ENCODE results near the gene SH2D3A. TPM values are rescaled to one million over a fixed set of nuclear protein-coding genes. Genes with fewer than 3 reads are reported as not detected.

Gene SH2D3A
- total and polyA plus RNA-seq, 2 of the 4 experiments (the other 2 are of a cell fraction): under 0.01 to 0.09 TPM

- TF ChIP-seq RFX5 (IDR thresholded peaks at IDR 0.05; ENCODE audit: low read depth, low read length): no peak
These were observed 23.2 kb upstream of the SH2D3A start (continued) for GRCh38 chr19:6790194-6791128.

- POLR2A ChIA-PET (ENCODE audit: unreplicated experiment): no interaction called here
- TF ChIP-seq RAD21 (IDR thresholded peaks at IDR 0.05; ENCODE audit: low read length): no peak
- TF ChIP-seq MXI1 (IDR thresholded peaks at IDR 0.05; ENCODE audit: borderline replicate concordance, low read depth, low read length): no peak
- TF ChIP-seq RFX5 (IDR thresholded peaks at IDR 0.05; ENCODE audit: low read depth, low read length): no peak
- no peak for TF ChIP-seq CTCF (conservative IDR thresholded peaks at IDR 0.05; ENCODE audit: low read depth, low read length)
- TF ChIP-seq FOS (IDR thresholded peaks at IDR 0.05; ENCODE audit: low read depth, low read length): no peak
- no peak for TF ChIP-seq BHLHE40 (IDR thresholded peaks at IDR 0.05; ENCODE audit: low read depth, low read length)
- TF ChIP-seq CEBPB (IDR thresholded peaks at IDR 0.05; ENCODE audit: low read depth, low read length): no peak
- no peak for TF ChIP-seq RCOR1 (IDR thresholded peaks at IDR 0.05; ENCODE audit: insufficient replicate concordance, low read length)
- TF ChIP-seq SMC3 (IDR thresholded peaks at IDR 0.05; ENCODE audit: low read depth, low read length): no peak
- no peak for TF ChIP-seq MAFK (IDR thresholded peaks at IDR 0.05; ENCODE audit: low read depth, low read length)
- no peak for TF ChIP-seq MAZ (IDR thresholded peaks at IDR 0.05; ENCODE audit: borderline replicate concordance, low read depth, low read length)
- TF ChIP-seq, protein P1, sequence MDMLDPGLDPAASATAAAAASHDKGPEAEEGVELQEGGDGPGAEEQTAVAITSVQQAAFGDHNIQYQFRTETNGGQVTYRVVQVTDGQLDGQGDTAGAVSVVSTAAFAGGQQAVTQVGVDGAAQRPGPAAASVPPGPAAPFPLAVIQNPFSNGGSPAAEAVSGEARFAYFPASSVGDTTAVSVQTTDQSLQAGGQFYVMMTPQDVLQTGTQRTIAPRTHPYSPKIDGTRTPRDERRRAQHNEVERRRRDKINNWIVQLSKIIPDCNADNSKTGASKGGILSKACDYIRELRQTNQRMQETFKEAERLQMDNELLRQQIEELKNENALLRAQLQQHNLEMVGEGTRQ (IDR thresholded peaks at IDR 0.05; ENCODE audit: low read depth, low read length): no peak
- TF ChIP-seq POLR2A (IDR thresholded peaks at IDR 0.05; ENCODE audit: low read depth, low read length): no peak
These were observed 21.7 kb upstream of the SH2D3A start for GRCh38 chr19:6788896-6789295.

More at GRCh38 chr19:6788896-6789295, 21.7 kb upstream of the SH2D3A start:
- Histone ChIP-seq H2BK15ac (ENCODE audit: low read depth, low read length) (no peak overlapping the region), H2BK20ac (ENCODE audit: low read depth, low read length) (no peak overlapping the region), H2BK5ac (ENCODE audit: low read depth, low read length, poor library complexity, severe bottlenecking) (no peak overlapping the region), H2AFZ (replicated peaks; ENCODE audit: low read length, poor library complexity) (no peak overlapping the region), H3K4me3 (ENCODE audit: insufficient read depth, low read depth, low read length) (no peak overlapping the region), H4K20me1 (ENCODE audit: insufficient read depth, low read length) (no peaks in the 10 kb centered on the region), H3K23ac (ENCODE audit: low read depth, low read length) (no peak overlapping the region), H3K4me1 (ENCODE audit: control insufficient read depth, insufficient read depth, low read length) (no peaks in the 10 kb centered on the region), H2BK120ac (ENCODE audit: low read depth, low read length) (no peak overlapping the region), H3K36me3 (ENCODE audit: control insufficient read depth, insufficient read depth, low read length) (no peaks in the 10 kb centered on the region), H4K8ac (ENCODE audit: low read depth in 2 of 2, low read length in 2 of 2) (no peak overlapping the region), H3K4me2 (ENCODE audit: low read depth, low read length) (no peak overlapping the region), H3K14ac (replicated peaks; ENCODE audit: low read depth, low read length) (no peak overlapping the region), H4K5ac (ENCODE audit: low read depth, low read length) (no peak overlapping the region), H3K79me1 (ENCODE audit: low read depth in 1 of 2, low read length in 2 of 2) (no peaks in the 10 kb centered on the region), H3K4ac (ENCODE audit: low read depth, low read length) (no peak overlapping the region), H3K27me3 (ENCODE audit: control insufficient read depth, insufficient read depth, low read length) (no peaks in the 10 kb centered on the region), H2AK5ac (ENCODE audit: low read depth, low read length) (no peak overlapping the region), H3K56ac (ENCODE audit: extremely low read depth, insufficient read depth, low read length) (no peak overlapping the region), H3K27ac (ENCODE audit: insufficient read depth, low read length) (no peak overlapping the region), H3K9ac (ENCODE audit: low read depth, low read length) (no peak overlapping the region), H3K9me3 (ENCODE audit: control insufficient read depth, insufficient read depth, low read length) (peaks cover 7% of the 10 kb centered on the region; the same call in 1 of the 2 replicates), H4K91ac (ENCODE audit: insufficient read depth, low read depth, low read length) (no peak overlapping the region), H3K9me1 (ENCODE audit: insufficient read depth, low read length) (no peaks in the 10 kb centered on the region), H2AK9ac (replicated peaks; ENCODE audit: low read depth, low read length, poor library complexity) (no peak overlapping the region), H3K18ac (ENCODE audit: low read depth, low read length) (no peak overlapping the region)
- dilution Hi-C loops (cut with HindIII; ENCODE audit: low sequenced_read_pairs, unreplicated experiment) (no loop called here), in situ Hi-C loops (cut with MboI; ENCODE audit: low sequenced_read_pairs) (no loop called here), intact Hi-C loops (cut with micrococcal nuclease) (no loop called here)
- ATAC-seq (ENCODE audit: low read depth) (no peak), DNase-seq (no peak)
- WGBS, 2 experiments (ENCODE audit: extremely low coverage in 2 of 2, insufficient read length in 1 of 2): no CpG with 5 or more reads among the region's 4 CpGs
- CTCF ChIA-PET: no interaction called here
- no TSS peak for BruUV-seq (replicated peaks)

Measured in IMR-90 (cell line).